Liver (tissue), 3 donors: ENCODE results near the gene STK4.

Source experiments
- ATF3 ChIP-seq: IDR thresholded peaks from 2 replicates; pipeline ENCODE4 v1.6.1; 2016; ENCODE audit warnings: antibody characterized with exemption
- CTCF ChIP-seq: fragments of 150-350 bp; IDR thresholded peaks from 2 replicates; pipeline ENCODE4 v1.5.1; 2017; ENCODE audit warnings: improper control_type of control experiment, low read depth, low read length; ENCODE audit not compliant: missing input control
- GABPA ChIP-seq, 2 donors: IDR thresholded peaks in 1 of 2; conservative IDR thresholded peaks in 1 of 2; 2 replicates each; pipeline ENCODE4 v1.6.1; 2016; ENCODE audit warnings: antibody characterized with exemption in 2 of 2, mild to moderate bottlenecking in 1 of 2, moderate library complexity in 1 of 2
- JUND ChIP-seq, 2 donors: IDR thresholded peaks; 2 replicates each; pipeline ENCODE4 v1.6.1; 2016; ENCODE audit warnings: antibody characterized with exemption in 2 of 2
- RAD21 ChIP-seq, 2 donors: IDR thresholded peaks; 2 replicates each; pipeline ENCODE4 v1.6.1; 2016; ENCODE audit warnings: antibody characterized with exemption in 2 of 2, mild to moderate bottlenecking in 2 of 2
- REST ChIP-seq: IDR thresholded peaks from 2 replicates; pipeline ENCODE4 v1.6.1; 2016; ENCODE audit warnings: antibody characterized with exemption, mild to moderate bottlenecking
- SP1 ChIP-seq: IDR thresholded peaks from 2 replicates; pipeline ENCODE4 v1.6.1; 2018; ENCODE audit warnings: antibody characterized with exemption, mild to moderate bottlenecking
- YY1 ChIP-seq: IDR thresholded peaks from 2 replicates; pipeline ENCODE4 v1.6.1; 2016; ENCODE audit warnings: antibody characterized with exemption, mild to moderate bottlenecking
- ZBTB33 ChIP-seq: IDR thresholded peaks from 2 replicates; pipeline ENCODE4 v1.6.1; 2016; ENCODE audit warnings: antibody characterized with exemption
- donor health status: healthy.
- donor health status: healthy.

GRCh38 chr20:45111285-45111684 is 145.0 kb downstream of the STK4 start:
- TF ChIP-seq SP1 (no peak), YY1 (no peak), CTCF (no peak), RAD21 (IDR thresholded peaks at IDR 0.05) (no peak), ZBTB33 (no peak), GABPA (IDR thresholded peaks at IDR 0.05 in 1 of 2, conservative IDR thresholded peaks at IDR 0.05 in 1 of 2) (no peak), REST (no peak), ATF3 (no peak), JUND (IDR thresholded peaks at IDR 0.05) (no peak)
